Lower leg skin (tissue), 4 donors: ENCODE data around the gene SLC17A3. TPM values are rescaled to one million over a fixed set of nuclear protein-coding genes. Genes with fewer than 3 reads are reported as not detected.

Experiments used
- DNase-seq, 2 donors: peaks; one replicate each; pipeline ENCODE4 v3.0.0-alpha.2; 2019; ENCODE audit warnings: low spot score in 2 of 2
- H3K4me3 ChIP-seq: fragments of 200-600 bp; sonication (generic); 2 replicates; pipeline ENCODE4 v1.5.1; 2017; ENCODE audit warnings: mild to moderate bottlenecking, low read depth; ENCODE audit not compliant: poor library complexity, severe bottlenecking
- POLR2A ChIP-seq, 2 donors: fragments of 450-650 bp; IDR thresholded peaks; one replicate each; pipeline ENCODE4 v1.6.1; 2016 to 2017; ENCODE audit warnings: antibody characterized with exemption in 2 of 2, mild to moderate bottlenecking in 1 of 2, moderate library complexity in 1 of 2
- WGBS, 2 donors: methylation state at CpG; one replicate each; pipeline ENCODE4 v1.1.5; 2018; 5-methylcytosine and 5-hydroxymethylcytosine counted together
- intact Hi-C: fragments of 100-400 bp; cut with DNase I; formaldehyde crosslinking; loops from one replicate; pipeline ENCODE4 v1.15.0; 2023; ENCODE audit warnings: low total_unique reads
- total RNA-seq, 4 donors: library from RNA; depleted of rRNA; stranded (reverse); fragments of >200 nt; gene quantifications; one replicate each; pipeline ENCODE4 v1.1.0, GENCODE V29; 2016
- TF ChIP-seq, protein P1 (sequence below), 3 donors: fragments of 450-650 bp; IDR thresholded peaks; one replicate each; pipeline ENCODE4 v1.5.1; 2016; ENCODE audit warnings: antibody characterized with exemption in 3 of 3, mild to moderate bottlenecking in 3 of 3, moderate library complexity in 2 of 3

The SLC17A3 gene
- total RNA-seq, 4 donors from 2014 or later: not detected

DNA sequence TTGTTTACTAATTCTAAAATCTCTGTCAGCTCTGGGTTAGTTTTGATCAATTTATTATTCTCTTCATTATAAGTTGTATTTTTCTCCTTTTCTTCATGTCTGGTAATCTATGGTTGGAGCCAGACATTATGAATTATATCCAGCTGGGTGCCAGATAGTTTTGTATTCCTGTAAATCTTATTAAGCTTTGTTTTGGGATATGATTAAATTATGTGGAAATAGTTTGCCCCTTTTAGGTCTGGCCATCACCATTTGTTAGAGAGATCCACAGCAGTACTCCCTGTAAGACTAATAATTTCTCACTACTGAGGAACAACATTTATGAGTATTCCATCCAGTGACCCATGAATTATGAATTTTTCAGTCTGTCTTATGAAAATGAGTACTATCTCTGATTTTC, 21.3 kb downstream of the SLC17A3 start:
- intact Hi-C loops: no loop called here
- no peak for TF ChIP-seq POLR2A (IDR thresholded peaks at IDR 0.05)
- TF ChIP-seq, protein P1, sequence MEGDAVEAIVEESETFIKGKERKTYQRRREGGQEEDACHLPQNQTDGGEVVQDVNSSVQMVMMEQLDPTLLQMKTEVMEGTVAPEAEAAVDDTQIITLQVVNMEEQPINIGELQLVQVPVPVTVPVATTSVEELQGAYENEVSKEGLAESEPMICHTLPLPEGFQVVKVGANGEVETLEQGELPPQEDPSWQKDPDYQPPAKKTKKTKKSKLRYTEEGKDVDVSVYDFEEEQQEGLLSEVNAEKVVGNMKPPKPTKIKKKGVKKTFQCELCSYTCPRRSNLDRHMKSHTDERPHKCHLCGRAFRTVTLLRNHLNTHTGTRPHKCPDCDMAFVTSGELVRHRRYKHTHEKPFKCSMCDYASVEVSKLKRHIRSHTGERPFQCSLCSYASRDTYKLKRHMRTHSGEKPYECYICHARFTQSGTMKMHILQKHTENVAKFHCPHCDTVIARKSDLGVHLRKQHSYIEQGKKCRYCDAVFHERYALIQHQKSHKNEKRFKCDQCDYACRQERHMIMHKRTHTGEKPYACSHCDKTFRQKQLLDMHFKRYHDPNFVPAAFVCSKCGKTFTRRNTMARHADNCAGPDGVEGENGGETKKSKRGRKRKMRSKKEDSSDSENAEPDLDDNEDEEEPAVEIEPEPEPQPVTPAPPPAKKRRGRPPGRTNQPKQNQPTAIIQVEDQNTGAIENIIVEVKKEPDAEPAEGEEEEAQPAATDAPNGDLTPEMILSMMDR (IDR thresholded peaks at IDR 0.05): no peak
- no peak for DNase-seq
- no peak overlapping the region for H3K4me3 ChIP-seq

- intact Hi-C loops: no loop called here
- no peak overlapping the region for H3K4me3 ChIP-seq
- TF ChIP-seq POLR2A (IDR thresholded peaks at IDR 0.05): no peak
- TF ChIP-seq, protein P1 (IDR thresholded peaks at IDR 0.05): no peak
- DNase-seq: no peak
- WGBS, 2 donors: 70 to 81% methylated on average over 2 of the region's 2 CpGs
These were observed 22.1 kb downstream of the SLC17A3 start for GRCh38 chr6:25851961-25852360.

DNA sequence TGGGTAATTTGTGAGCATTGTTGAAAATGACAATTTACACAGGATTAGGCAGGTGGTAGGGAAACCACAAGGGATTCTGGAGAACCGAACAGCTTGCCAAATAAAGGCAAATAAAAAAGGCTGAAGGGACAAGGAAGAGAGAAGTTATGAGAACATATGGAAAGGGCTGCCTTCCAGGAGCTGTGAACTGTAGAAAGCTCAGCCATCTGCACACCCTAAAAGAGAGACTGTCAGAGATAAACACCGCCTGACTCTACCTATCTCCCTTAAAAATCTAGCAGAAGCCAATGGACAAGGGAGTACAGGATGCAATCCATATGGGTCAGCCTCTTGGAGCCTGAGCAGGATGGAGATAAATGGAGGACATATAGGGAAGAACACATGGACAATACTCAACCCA, 29.5 kb downstream of the SLC17A3 start:
- intact Hi-C loops: no loop called here
- 66 to 67% methylated on average over 2 of the region's 2 CpGs for WGBS, 2 donors
- TF ChIP-seq POLR2A (IDR thresholded peaks at IDR 0.05): no peak
- TF ChIP-seq, protein P1 (IDR thresholded peaks at IDR 0.05): no peak
- H3K4me3 ChIP-seq: no peak overlapping the region
- no peak for DNase-seq

DNA sequence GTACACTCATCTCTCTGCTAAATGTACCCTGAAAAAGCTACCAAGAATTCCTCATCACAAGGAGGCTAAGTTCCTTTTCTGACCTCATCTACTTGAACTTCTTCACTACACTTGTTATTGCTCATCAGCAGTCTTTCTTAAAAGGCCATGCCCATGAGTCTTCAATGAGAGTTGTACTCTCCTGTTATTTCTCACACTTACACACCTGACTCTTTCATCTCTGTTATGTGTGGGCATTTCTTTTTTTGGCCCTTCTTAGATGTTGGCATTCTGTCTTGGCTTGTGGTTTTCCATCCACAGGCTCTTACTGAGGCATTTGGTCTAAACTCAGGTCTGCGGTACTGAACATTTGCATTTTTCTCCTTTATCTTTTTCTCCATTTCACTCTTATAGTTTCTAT, 31.5 kb downstream of the SLC17A3 start:
- TF ChIP-seq POLR2A (IDR thresholded peaks at IDR 0.05): no peak
- TF ChIP-seq, protein P1 (IDR thresholded peaks at IDR 0.05): no peak
- H3K4me3 ChIP-seq: no peak overlapping the region
- intact Hi-C loops: no loop called here
- 97% methylated on average over 1 of the region's 1 CpG for WGBS, 2 donors
- no peak for DNase-seq

GRCh38 chr6:25835442-25836283, 38.4 kb downstream of the SLC17A3 start:
- WGBS, 2 donors: 56 to 57% methylated on average over 8 of the region's 8 CpGs
- no peak for DNase-seq
- TF ChIP-seq, protein P1 (IDR thresholded peaks at IDR 0.05): no peak
- no peak for TF ChIP-seq POLR2A (IDR thresholded peaks at IDR 0.05)
- intact Hi-C loops: no loop called here
- H3K4me3 ChIP-seq: no peak overlapping the region

- TF ChIP-seq, protein P1 (IDR thresholded peaks at IDR 0.05): no peak
- no peak for TF ChIP-seq POLR2A (IDR thresholded peaks at IDR 0.05)
- 72 to 79% methylated on average over 1 of the region's 1 CpG for WGBS, 2 donors
- intact Hi-C loops: no loop called here
- no peak for DNase-seq
- H3K4me3 ChIP-seq: no peak overlapping the region
These were observed 39.1 kb downstream of the SLC17A3 start for GRCh38 chr6:25834950-25835349.
